HEK293T (cell line): Measurements from ENCODE around the gene ACTRT2.

Source experiments
- CTCF ChIA-PET: fragments of 350-600 bp; formaldehyde crosslinking; extraction: SDS; loops from one replicate; lab custom pipeline; 2021; ENCODE audit warnings: antibody characterized with exemption, inconsistent platforms; lab: Yijun Ruan, JAX
- POLR2A ChIA-PET: fragments of 350-600 bp; formaldehyde crosslinking; extraction: SDS; loops from one replicate; lab custom pipeline; 2020; ENCODE audit warnings: antibody characterized with exemption, inconsistent platforms; lab: Yijun Ruan, JAX
- DNase-seq: peaks from one replicate; pipeline ENCODE4 v3.0.0; 2012; ENCODE audit warnings: mixed read lengths; ENCODE audit errors: extremely low spot score
- ARNT ChIP-seq: fragments of 450-650 bp; IDR thresholded peaks from 2 replicates; pipeline ENCODE4 v1.6.1; 2017; ENCODE audit warnings: mild to moderate bottlenecking
- BHLHE40 ChIP-seq: fragments of 450-650 bp; IDR thresholded peaks from 2 replicates; pipeline ENCODE4 v1.6.1; 2016; ENCODE audit warnings: mild to moderate bottlenecking, moderate library complexity, borderline replicate concordance
- CTBP1 ChIP-seq: fragments of 450-650 bp; IDR thresholded peaks from 2 replicates; pipeline ENCODE4 v1.6.1; 2016; ENCODE audit warnings: borderline replicate concordance
- ELF4 ChIP-seq: fragments of 450-650 bp; IDR thresholded peaks from 2 replicates; pipeline ENCODE4 v1.6.1; 2017; ENCODE audit warnings: antibody characterized with exemption
- FOXA1 ChIP-seq: fragments of 450-650 bp; IDR thresholded peaks from 2 replicates; pipeline ENCODE4 v1.6.1; 2016; ENCODE audit warnings: mild to moderate bottlenecking
- FOXK2 ChIP-seq: fragments of 450-650 bp; IDR thresholded peaks from 2 replicates; pipeline ENCODE4 v1.6.1; 2016; ENCODE audit warnings: mild to moderate bottlenecking
- FOXM1 ChIP-seq: fragments of 450-650 bp; IDR thresholded peaks from 2 replicates; pipeline ENCODE4 v1.6.1; 2017; ENCODE audit warnings: mild to moderate bottlenecking, borderline replicate concordance
- HDGF ChIP-seq: fragments of 450-650 bp; IDR thresholded peaks from 2 replicates; pipeline ENCODE4 v1.6.1; 2017; ENCODE audit warnings: antibody characterized with exemption, borderline replicate concordance
- L3MBTL2 ChIP-seq: fragments of 450-650 bp; conservative IDR thresholded peaks from 2 replicates; pipeline ENCODE4 v1.6.1; 2016; ENCODE audit warnings: mild to moderate bottlenecking
- LEF1 ChIP-seq: fragments of 450-650 bp; IDR thresholded peaks from 2 replicates; pipeline ENCODE4 v1.6.1; 2017; ENCODE audit warnings: mild to moderate bottlenecking, borderline replicate concordance
- NFRKB ChIP-seq: fragments of 450-650 bp; IDR thresholded peaks from 2 replicates; pipeline ENCODE4 v1.6.1; 2016; ENCODE audit warnings: mild to moderate bottlenecking, moderate library complexity
- SP1 ChIP-seq: fragments of 450-650 bp; IDR thresholded peaks from 2 replicates; pipeline ENCODE4 v1.6.1; 2017
- SUZ12 ChIP-seq: fragments of 450-650 bp; IDR thresholded peaks from 2 replicates; pipeline ENCODE4 v1.6.1; 2016; ENCODE audit warnings: mild to moderate bottlenecking
- TARDBP ChIP-seq: fragments of 450-650 bp; IDR thresholded peaks from 2 replicates; pipeline ENCODE4 v1.6.1; 2016
- ZNF384 ChIP-seq: fragments of 450-650 bp; IDR thresholded peaks from 2 replicates; pipeline ENCODE4 v1.6.1; 2016
- TF ChIP-seq, protein P1 (sequence below): fragments of 450-650 bp; IDR thresholded peaks from 2 replicates; pipeline ENCODE4 v1.6.1; 2016

The ACTRT2 gene

DNA sequence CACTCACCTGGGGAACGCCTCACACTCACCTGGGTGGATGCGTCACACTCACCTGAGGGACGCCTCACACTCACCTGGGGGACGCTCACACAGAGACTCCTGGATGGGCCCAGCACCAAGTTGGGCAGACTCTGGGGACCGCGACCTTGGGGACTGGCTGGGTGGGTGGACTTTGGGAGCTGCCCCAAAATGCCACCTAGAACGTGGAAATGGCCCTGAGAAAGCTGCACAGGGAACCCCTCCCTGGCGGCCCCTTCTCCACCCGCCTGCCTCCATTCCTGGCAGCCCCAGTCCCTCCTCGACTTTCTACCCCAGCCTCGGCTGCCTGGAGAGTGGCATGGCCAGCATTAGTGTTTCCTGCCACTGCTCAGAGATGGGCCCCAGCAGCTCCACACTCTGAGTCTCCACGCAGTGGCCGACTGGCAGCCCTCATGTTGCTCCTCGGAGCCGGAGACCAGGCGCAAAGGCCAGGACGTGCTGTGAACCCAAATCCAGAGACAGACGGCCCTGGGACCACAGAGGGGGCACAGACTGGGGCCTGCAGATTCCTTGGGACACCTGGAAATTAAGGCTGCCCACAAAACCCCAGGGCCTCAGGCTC, 46.5 kb upstream of the ACTRT2 start:
- no peak for DNase-seq
- POLR2A ChIA-PET = no interaction called here
- CTCF ChIA-PET = no interaction called here
- TF ChIP-seq BHLHE40 (no peak), SP1 (no peak), FOXA1 (no peak), CTBP1 (no peak), ARNT (no peak), ZNF384 (no peak), NFRKB (no peak), ELF4 (no peak), SUZ12 (no peak), TARDBP (no peak), FOXK2 (no peak), HDGF (no peak), L3MBTL2 (no peak)

DNA sequence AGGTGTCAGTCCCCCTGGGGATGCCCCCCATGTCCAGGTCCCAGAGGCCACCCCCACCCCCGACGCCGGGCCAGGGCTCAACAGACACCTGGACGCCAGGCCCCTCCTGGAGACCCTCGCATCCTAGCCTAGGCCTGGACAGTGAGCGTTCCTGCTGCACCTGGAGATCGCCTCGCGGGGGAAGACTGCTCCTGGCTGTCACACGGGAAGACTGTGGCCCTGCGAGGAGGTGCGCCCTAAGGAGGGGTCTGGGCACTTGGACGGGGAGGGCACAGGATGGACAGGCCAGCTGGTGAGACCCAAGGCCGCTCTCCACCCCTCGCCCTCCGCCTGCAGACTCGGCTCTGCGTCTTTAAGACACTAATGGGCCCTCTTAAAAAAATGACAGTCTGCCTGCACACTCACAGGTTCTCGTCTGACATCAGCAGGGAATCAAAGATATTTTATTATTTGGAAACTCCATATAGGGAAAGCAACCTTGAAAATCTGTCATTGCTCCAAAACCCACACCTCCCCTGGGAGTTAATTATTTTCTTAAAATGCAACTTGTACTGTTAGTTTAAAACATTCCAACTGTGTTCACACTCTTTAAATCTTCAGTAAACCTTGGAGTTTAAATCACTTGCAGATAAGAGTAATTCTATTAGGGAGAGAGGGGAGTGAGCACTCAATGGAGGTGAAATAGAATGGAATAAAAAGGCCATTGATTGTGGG, 45.6 kb upstream of the ACTRT2 start:
- TF ChIP-seq FOXK2 = no peak
- TF ChIP-seq FOXM1 = no peak
- no peak for TF ChIP-seq SUZ12
- no peak for TF ChIP-seq ZNF384
- no peak for TF ChIP-seq ELF4
- no peak for TF ChIP-seq NFRKB
- TF ChIP-seq FOXA1 = no peak
- TF ChIP-seq ARNT = no peak
- TF ChIP-seq CTBP1 = no peak
- TF ChIP-seq, protein P1, sequence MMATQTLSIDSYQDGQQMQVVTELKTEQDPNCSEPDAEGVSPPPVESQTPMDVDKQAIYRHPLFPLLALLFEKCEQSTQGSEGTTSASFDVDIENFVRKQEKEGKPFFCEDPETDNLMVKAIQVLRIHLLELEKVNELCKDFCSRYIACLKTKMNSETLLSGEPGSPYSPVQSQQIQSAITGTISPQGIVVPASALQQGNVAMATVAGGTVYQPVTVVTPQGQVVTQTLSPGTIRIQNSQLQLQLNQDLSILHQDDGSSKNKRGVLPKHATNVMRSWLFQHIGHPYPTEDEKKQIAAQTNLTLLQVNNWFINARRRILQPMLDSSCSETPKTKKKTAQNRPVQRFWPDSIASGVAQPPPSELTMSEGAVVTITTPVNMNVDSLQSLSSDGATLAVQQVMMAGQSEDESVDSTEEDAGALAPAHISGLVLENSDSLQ = no peak
- no peak for TF ChIP-seq BHLHE40
- no peak for TF ChIP-seq TARDBP
- TF ChIP-seq L3MBTL2 = no peak
- no peak for TF ChIP-seq HDGF
- no peak for TF ChIP-seq LEF1
- no peak for TF ChIP-seq SP1
- ChIA-PET CTCF (no interaction called here), POLR2A (no interaction called here)
- no peak for DNase-seq

DNA sequence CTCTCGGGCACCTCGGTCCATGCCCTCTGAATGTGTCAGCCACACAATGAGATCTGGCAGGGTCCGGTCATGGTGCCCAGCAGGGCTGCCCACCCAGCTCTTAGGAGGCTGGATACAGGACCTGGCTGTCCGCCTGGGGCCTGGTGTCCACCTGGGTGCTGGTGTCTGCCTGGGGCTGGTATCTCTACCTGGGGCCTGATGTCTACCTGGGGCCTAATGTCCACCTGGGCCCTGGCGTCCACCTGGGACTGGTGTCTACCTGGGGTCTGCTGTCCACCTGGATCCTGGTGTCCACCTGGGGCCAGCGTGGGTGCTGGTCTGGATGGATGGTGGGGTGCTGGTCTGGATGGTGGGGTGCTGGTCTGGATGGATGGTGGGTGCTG, 45.1 kb upstream of the ACTRT2 start:
- no peak for TF ChIP-seq BHLHE40
- TF ChIP-seq NFRKB = no peak
- no peak for TF ChIP-seq SUZ12
- TF ChIP-seq HDGF = no peak
- no peak for TF ChIP-seq FOXK2
- TF ChIP-seq FOXM1 = no peak
- POLR2A ChIA-PET = no interaction called here
- CTCF ChIA-PET = no interaction called here
- no peak for DNase-seq

DNA sequence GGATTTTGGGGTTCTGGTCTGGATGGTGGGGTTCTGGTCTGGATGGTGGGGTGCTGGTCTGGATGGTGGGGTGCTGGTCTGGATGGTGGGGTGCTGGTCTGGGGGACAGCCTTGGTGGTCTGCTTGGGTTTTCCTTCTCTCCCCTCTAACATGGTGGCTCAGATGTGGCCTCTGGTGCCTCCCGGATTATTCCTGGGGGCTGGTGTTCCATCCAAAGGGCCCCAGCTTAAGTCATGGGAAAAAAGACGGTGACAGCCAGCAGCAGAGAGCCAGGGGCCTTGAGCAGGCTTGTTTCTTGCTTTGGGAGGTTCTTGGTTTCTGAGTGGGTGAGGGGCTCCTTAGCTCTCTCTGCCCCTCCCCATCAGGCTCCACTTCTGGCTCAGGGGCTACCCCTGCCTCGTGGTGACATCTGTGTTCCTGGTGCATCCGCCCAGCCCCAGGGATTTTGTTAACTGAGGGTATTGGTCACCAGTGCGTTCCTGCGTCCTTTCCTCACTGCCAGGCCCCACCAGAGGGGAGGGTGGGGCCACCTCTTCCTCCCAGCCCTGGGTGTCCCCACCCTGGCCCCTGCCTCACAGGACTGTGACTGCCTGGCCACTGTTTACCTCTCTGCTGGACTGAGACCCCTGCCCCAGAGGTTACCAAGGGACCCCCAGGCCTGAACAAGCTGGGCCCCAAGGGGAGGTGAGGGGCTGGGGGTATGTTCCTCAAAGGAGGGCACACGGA, 43.2 kb upstream of the ACTRT2 start:
- ChIA-PET POLR2A (no interaction called here), CTCF (no interaction called here)
- no peak for DNase-seq
- TF ChIP-seq TARDBP = no peak
- TF ChIP-seq ARNT = no peak
- TF ChIP-seq ZNF384 = no peak
- no peak for TF ChIP-seq L3MBTL2
- TF ChIP-seq SP1 = no peak
- TF ChIP-seq FOXM1 = no peak
- no peak for TF ChIP-seq NFRKB
- no peak for TF ChIP-seq FOXK2

DNA sequence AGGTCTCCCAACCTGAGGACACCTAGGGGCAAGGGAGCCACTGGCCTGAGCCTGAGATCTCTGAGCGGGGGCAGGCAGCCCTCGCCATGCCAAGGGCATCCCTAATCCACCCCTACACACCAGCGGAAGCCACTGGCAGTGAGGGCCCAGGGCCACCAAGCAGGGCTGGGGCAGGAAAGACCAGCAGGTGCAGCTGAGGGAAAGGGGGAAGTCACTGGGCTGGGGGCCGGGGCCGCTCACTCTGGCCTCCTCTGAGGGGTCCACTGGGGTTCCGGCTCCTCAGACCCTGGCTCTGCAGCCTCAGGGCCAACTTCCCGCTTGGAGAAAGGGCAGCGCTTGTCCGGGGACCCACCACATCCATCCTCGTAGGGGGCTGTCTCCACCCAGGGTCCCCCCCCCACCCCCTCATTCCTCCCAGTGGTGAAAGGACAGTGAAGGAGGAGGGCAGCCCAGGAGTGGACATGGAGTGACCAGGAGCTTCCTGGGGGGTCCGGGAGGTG, 42.5 kb upstream of the ACTRT2 start:
- TF ChIP-seq SUZ12 (no peak), FOXA1 (no peak), HDGF (no peak)
- DNase-seq = no peak
- ChIA-PET CTCF (no interaction called here), POLR2A (no interaction called here)

DNA sequence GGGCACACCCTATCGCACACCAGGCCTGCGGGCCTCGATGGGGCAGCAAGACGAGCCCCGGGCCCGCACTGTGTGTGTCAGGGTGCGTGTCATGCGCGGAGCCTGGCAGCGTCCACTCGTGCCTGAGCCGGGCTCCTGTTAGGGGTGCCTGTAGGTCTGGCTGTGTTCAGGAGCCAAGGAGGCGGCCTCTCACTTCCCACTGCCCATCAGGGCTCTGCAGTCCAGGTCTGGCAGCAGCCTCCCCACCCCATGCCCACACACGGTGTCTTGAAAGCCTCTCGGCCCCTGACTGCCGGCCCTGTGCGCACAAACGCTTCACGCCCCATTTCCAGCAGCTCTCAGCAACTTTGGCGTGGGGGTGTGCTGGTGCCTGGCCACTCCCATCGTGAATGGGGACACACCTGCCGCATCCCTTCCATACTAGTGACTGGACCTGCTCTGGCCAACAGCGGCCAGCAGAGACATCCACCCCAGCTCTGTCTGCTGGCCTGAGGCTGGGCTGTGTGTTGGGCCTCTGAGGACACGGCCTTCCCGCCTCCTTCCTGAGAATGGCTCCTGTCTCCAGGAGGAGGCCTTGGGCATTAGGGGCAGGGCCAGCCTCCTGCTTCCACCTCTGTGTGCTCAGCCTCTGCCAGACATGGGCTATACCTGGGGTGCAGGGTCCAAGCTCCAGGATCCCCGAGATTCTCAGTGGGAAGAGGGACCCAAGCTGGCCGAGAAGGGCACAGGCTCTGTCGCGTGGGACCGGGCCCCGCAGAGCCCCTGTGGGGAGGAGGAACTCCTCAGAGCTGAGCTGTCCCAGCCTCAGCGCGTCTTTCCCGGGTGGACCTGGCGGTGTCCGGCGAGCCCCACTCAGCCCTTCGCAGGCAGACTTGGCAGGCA, 41.8 kb upstream of the ACTRT2 start:
- TF ChIP-seq ARNT (no peak), SUZ12 (no peak), FOXM1 (no peak), ZNF384 (no peak), HDGF (no peak), LEF1 (no peak), BHLHE40 (no peak), L3MBTL2 (no peak), CTBP1 (no peak), ELF4 (no peak), FOXK2 (no peak), TARDBP (no peak), FOXA1 (no peak), NFRKB (no peak), SP1 (no peak)
- TF ChIP-seq, protein P1 = no peak
- CTCF ChIA-PET = no interaction called here
- POLR2A ChIA-PET = no interaction called here
- no peak for DNase-seq
